IPS-NIHi7 (cell line): Measurements from ENCODE around the gene AKAP13.
A peak's percentile ranks its signal among the peaks of the same experiment; 100 is the strongest.

ENCODE experiments used
- DNase-seq: peaks from one replicate; pipeline ENCODE4 v3.0.0; 2012; ENCODE audit warnings: mixed read lengths; ENCODE audit errors: extremely low spot score

AKAP13 gene

DNA sequence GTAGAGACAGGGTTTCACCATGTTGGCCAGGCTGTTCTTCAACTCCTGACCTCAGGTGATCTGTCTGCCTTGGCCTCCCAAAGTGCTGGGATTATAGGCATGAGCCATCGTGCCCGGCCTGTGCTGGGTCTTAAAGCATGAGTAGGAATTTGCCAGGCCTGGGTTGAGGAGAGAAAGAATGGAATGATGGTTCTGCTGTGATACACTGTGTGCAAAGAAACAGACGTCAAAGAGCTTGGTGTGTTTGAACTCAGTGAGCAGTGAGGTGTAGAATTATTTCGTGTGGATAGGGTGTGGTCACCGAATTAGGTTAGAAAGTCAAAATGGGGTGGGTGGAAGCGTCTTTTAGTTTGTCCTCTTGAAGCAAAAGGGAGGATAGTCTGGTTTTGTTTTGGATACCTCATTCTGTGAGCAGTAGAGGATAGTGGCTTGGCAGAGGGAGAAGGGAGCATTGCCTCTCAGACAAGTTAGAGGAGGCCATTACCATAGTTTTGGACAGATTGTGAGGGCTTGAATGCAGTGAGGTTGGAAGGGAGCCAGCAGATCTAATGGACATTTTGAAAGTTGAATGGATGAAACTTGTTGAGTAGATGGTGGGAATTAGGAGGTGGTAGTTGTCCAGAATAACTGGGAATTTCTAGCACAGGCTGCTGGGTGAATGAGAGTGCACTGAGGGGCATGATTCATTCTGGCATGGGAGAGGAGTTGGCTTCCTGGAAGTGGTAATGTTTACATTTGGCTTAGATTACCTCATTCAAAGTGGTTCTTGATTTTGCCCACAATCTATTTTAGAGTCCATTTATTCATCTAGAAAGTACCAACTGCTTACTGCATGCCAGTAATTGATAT lies 27.2 kb downstream of the AKAP13 start:
- DNase-seq, result no peak

DNA sequence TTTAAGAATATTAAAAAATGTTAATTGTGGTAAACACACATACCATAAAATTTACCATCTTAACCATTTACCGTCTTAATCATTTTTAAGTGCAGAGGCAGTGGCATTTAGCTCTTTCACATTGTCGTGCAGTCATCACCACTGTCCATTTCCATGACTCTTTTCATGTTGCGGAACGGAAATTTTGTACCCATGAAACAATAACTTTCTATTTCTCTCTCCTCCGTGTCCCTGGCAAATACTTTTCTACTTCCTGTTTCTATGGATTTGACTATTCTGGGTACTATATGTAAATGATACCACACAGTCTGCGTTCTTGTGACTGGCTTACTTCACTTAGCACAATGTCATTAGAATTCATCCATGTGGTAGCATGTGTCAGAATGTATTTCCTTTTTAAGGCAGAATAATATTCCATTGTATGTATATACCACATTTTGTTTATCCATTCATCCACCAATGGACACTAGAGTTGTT lies 27.9 kb downstream of the AKAP13 start:
- no peak for DNase-seq

DNA sequence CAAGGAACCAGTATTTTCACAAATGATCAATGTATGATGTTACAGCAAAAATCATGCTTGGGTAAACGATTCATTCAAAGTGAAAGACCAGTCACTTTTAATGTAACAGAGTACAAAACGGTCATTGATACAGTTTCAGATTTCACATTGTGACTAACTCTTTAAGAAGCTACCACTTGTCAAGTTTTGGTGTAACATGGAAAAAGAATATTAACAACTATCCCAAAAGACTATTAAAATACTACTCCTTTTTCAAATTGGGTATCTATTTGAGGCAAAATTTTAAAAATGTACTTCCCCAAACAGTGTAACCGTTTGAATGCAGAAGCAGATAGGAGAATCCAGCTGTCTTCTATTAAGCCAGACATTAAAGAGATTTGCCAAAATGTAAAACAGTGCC lies 31.7 kb downstream of the AKAP13 start:
- no peak for DNase-seq

DNA sequence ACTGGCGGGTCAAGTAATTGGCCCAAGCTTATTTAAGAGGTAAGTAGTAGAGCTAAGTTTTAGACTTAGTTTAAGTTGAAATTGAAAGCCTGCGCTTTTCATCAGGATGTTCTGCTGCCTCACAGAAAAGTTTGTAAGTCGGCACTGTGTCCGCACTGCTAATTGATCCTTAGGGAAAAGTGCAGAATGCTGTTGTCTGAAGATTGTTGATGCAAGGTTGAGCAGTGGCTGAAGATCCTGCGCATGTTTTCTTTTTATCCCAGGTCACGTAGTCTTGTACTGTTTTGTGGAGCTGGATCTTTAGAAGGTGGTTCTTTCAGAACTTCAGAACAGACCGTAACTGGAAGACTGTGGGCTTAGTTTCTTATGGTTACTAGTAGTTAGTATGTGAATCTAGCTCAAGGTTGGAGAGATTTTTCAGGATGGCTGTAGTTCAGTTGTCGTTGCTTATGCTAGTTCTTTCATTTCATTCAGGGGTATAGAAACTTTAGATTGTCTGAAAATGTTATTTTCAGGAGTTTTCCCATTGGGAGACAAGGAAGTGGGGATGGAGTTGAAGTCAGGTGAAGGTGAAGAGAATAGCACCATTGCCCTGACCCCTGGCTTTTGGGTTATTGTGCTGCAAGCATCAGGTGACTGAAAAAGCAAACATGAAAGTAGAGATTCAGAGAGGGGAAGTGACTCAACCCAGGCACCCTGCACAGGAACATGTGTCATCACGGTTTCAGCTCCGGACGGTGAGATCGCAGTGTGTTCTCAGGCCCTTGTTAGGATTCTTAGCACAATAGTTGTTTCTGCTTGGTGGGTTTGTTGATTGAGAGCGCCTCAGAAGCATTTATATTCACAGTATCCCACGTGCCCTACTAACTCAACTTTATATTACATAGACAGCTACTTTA lies 32.8 kb downstream of the AKAP13 start:
- peak; percentile 46 for DNase-seq

DNA sequence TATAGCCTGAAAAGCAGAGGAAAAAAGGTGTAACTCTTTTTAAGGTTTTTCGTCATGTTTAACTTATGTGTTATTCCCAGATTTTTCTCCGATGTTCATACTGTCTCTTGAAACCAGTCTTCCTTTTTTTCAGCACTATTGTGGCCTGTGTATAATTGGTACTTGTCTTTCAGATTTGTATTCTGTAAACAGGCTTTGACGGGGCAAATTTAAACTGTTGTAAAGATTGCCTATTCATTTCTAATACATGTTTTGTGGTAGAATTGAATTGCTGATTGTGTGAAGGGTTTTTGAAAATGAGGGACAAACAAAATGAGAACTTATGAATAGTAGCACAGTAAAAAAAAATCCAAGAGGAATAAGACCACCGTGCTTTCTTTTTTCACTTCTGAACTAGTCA lies 33.6 kb downstream of the AKAP13 start:
- no peak for DNase-seq

DNA sequence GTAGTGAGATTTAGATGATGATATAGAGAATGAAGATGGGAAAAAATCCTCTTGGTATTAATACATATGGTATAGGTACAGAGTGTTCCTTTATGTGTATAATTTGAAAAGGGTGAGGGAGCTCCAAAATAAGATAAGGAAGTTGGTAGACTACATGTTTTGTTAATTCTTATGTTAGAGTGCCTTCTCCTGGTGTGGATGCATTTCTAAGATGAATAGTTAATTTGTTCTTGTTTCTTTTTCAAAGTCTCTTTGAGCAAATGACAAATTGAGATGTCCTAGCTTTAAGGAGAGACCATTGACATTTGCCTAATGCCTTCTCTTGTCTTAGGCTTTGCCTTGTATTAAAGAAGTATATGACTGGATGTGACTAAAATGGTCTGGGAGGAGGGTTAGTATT lies 34.1 kb downstream of the AKAP13 start:
- DNase-seq, result no peak

DNA sequence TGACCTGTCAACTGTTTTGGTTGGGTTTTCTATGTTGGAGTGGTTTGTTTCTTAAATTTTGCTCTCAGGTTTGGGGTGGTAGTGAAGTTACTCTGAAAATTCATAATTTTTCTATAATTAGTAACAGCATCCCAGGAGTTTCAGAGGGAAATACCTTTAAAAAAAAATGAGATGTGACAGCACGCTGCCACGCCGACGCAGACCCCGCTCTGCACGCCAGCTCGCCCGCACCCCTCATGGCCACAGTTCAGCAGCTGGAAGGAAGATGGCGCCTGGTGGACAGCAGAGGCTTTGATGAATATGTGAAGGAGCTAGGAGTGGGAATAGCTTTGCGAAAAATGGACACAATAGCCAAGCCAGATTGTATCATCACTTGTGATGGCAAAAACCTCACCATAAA lies 34.6 kb downstream of the AKAP13 start:
- no peak for DNase-seq

DNA sequence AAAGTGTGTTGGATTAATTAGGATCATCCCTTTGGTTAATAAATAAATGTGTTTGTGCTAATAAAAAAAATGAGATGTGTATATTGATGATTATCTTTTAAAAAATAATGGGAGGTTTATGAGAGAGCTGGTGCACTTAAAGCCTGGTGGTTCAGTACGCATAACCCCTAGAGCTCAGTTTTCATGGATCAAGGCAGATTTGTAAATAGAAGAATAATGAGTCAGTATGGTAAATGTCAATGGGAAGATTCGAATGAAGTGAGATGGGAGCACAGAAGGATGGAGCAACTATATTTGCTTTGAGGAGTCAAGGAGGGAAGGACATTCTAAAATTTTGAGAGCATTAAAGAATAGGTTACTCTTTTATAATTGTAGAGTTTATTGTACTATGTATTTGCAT lies 35.4 kb downstream of the AKAP13 start:
- DNase-seq, result no peak

DNA sequence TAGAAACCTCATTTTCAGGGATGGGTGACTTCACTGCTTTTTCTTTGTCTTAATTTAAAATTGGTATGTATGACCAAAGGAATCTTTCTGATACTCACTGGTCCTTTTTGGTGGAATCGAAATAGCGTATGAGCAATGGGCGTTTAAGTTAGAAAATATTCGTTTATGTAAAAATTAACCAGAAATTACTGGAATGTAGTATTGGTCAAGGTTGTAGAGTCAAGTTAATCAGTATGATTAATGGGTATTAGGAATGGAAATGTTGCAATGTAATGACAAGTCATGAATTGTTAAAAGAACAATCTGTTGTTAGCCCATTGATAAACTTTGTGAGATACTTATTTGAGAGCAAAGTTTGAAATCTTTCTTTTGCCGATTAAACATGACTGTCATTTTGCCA lies 36.9 kb downstream of the AKAP13 start:
- DNase-seq, result no peak

DNA sequence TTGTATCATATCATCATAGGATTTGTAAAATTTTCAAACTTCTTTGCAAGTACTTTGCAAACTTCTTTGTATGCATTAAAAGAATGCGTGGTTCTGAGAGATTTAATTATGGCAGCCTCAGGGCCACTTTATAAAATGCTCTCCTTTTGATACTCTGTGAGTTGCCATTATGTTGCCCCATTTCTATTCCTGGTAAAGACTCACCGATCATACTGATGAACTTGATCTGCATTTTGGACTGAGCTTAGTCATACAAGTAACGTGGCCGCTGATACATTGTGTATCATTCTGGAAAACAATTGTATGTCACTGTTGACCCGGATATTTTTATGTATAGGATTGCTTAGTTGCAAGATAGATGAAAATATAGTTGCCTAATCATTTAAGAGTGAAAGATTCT lies 38.8 kb downstream of the AKAP13 start:
- no peak for DNase-seq

DNA sequence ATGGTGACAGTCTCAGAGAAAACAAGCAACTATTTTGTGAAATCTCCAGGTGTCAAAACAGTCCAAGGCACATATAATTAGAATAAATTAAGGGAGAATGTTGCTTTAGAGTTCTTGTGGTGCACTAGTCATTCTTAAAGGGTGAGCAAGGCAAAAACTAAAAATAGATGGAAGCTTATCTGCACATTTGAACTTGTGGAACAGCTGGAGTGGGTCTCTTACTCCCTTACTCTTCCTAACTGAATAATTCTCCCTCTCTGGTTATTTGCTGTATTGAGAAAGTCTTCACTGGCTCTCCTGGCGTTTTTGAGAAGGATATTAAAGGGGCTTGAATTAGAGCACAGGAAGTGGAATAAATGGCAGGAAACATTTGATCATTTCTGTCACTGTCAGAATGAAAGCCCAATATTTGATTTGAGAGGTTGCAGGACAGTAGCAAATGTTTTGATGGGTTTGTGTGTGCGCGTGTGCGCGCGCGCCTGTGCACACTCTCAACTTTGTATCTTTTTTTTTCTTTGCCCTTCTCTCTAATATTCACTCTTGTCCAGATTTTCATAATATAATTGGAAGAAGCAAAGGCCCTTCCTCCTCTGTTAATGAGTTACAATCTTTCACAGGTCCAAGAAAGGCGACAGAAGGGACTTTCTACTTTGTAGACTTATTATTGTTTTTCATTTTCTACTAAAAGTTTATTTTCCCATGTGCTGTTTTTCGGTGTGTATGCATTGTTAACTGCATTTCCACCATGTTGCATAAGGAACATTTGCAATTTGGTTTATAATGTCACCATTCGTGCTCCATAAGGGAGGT lies 40.9 kb downstream of the AKAP13 start:
- no peak for DNase-seq

DNA sequence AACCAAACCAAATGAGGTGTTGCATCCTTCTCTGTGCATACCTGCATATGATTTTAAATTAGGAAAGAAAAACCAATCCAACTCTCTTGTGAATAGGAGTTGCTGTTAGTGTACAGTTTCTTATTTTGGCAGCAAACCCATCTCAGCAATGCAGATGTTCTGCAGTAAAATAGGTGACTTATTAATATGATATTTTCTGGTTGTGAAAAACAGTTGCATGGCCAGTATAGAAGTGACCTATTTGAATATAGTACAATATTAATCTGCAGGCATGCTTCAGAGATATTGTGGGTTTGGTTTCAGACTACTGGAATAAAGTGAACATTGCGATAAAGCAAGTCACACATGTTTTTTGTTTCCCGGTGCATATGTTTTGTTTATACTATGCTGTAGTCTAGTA lies 42.2 kb downstream of the AKAP13 start:
- no peak for DNase-seq

DNA sequence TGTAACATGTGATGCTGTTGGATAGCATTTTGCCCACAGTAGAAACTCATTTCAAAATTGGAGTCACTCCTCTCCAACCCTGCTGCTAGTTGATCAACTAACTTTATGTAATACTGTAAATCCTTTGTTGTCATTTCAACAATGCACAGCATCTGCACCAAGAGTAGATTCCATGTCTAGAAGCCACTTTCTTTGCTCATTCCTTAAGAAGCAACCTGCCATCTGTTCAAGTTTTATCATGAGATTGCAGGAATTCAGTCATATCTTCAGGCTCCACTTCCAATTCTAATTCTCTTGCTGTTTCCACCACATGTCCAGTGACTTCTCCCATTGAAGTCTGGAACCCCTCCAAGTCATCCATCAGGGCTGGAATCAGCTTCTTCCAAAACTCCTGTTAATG lies 42.9 kb downstream of the AKAP13 start:
- no peak for DNase-seq

DNA sequence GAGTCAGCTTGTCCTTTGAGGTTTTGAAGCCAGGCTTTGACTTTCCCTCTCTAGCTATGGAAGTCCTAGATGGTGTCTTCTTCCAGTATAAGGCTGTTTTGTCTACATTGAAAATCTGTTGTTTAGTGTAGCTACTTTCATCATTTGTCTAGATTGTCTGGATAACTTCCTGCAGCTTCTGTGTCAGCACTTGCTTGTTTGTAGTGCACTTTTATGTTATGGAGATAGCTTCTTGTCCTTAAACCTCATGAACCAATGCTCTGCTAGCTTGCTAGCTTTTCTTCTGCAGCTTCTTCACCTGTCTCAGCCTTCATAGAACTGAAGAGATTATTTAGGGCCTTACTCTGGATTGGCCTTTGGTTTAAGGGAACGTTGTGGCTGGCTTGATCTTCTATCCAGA lies 43.8 kb downstream of the AKAP13 start:
- DNase-seq, result no peak

DNA sequence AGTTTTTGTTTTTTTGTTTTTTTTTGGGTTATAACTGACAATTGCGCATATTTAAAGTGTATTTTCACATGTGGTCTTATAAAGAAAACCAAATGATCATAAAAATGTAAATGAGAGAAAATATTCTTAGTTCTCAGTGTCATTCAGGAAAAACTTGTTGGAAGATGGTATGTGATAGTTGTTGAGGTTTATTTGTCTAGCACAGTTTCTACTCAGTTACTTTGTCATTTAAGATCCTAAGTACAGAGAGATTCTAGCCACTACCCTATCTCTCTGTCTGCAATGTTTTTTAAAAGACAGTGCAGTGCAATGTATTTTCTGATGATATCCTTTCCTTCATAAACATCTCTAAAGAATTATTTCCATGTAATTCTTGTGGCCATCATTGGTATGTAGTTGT lies 46.1 kb downstream of the AKAP13 start:
- no peak for DNase-seq

DNA sequence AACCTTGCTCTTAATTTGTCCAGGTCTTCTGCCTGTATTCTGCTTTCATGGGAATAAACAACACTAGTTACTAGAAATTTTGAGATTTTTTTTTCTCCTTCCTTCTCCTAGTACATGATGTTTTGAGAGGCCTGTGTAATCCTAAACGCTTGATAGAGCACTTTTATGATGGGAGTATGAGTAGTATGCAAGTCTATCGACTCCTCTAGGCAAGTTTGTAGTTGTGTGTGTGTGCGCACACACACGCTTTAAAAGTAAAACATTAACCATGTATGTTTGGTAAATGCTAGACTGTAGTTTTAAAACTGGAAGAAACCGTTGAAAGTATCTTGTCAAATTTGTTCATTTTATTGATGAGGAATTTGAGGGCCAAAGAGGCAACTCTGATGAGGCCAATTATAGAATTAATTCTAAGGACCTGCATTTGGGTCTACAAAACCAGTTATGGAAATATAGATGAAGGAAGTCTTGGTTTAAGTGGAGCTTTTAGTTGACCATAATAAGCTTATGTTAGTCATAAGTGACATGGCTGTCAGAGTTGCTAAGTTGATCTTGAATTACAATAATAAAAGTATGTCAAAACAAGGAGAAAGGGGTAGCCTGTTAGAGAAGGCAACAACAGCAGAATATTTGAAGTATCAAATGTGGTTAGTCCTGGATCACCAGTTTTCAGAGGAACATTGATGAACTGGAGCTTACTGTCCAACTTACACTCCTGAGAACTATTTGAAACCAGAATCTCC lies 47.1 kb downstream of the AKAP13 start:
- DNase-seq, result no peak

DNA sequence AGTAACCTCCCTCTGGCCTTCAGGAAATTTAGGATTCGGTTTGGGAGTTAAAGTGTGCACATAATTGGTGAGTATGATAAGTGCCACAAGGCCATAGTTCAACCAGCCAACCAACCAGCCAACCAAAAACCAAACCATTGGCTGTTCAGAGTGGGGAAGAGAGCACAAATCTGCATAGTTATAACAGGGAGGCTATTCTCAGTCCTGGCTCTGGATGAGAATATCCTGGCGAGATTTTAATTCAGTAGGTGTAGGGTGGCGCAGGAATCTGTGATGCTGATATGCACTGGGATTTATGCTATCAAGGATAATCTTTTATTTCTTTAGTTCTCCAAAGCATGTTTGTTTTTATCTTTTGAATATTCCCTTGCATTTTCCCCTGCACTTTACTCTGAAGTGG lies 49.1 kb downstream of the AKAP13 start:
- DNase-seq, result no peak

DNA sequence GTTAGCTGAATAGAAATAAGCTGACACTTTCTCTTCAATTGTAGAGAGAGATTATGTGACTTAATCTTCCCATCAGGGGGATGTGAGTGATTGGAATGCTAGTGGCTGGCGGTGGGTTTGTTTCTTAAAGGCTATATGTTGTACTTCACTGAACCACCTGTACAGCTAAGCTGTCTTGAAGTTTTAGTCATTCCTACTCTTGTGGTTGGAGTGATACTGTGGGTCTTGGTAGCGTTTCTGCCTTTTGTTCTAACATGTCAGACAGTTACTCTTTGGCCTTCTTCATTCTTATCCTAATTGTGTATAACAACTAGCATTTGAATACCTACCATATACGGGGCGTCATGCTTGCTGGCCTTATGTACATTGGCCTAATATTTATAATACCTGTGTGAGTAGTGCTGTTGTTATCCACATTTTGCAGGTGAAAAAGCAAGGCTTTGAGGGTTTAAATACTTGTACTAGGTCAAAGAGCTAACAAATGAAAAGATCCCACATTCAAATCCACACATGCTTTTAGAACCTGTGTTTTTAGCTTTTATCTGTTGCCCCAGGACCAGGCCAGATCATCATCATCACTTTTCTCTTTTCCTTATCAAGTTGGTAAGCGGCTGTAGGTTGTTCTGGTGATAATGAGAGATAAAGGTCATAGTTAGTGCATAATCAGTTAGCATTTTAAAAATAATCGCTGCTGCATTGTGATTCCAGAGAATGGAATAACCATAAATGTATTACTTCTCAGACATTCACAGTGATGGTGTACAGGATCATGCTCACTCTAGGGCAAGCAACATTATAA lies 50.2 kb downstream of the AKAP13 start:
- DNase-seq, result no peak

DNA sequence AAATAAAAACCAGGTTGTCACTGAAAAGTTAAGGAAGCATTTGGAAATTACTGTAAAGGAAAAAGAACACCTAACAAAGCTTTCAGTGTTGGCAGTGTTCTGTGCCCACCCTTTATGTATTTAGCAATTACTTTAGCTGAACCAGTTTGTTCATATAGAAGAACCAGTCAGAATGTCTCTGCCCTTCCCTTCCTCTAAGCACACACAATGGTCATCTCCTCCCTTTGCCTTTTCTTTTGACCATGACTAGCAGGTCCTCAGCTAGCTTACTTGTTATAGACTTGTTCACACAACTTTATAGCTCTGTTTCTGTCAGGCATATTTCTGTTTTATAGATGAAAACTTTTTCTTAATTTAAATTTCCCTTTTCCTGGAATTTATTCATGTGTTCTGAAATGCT lies 59.6 kb downstream of the AKAP13 start:
- no peak for DNase-seq

DNA sequence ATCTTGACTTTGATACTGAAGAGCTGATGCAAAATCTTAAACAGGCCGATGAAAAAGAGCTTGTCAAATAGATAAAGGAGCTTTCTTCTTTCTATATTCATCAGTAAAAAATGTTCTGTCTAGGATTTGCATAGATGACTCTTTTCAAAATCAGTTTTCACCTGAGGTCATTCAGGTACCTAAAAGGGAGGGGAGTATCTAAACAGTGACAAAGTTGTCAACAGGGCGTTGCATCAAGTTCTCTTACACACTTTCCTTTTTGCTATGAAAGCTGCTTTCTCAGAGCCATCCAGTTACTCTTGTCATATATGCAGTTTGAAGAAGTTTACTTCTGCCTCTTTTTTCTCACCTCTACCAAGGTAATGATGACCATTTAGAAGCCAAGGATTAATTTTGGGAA lies 60.0 kb downstream of the AKAP13 start:
- DNase-seq, result no peak
